OCI-LY3 (cell line): ENCODE results near the gene ANTXR2.

Experiments used
- EZH2phosphoT487 ChIP-seq: fragments of 200-600 bp; shearing (Covaris generic); IDR thresholded peaks from 2 replicates; pipeline ENCODE4 v1.6.1; 2018; ENCODE audit warnings: antibody characterized with exemption, mixed run types, low read depth
- TF ChIP-seq, protein P1 (sequence below): fragments of 200-600, 300-600 bp; sonication (generic); IDR thresholded peaks from 2 replicates; pipeline ENCODE4 v1.5.1; 2014; ENCODE audit warnings: antibody characterized with exemption, low read length, low read depth

DNA sequence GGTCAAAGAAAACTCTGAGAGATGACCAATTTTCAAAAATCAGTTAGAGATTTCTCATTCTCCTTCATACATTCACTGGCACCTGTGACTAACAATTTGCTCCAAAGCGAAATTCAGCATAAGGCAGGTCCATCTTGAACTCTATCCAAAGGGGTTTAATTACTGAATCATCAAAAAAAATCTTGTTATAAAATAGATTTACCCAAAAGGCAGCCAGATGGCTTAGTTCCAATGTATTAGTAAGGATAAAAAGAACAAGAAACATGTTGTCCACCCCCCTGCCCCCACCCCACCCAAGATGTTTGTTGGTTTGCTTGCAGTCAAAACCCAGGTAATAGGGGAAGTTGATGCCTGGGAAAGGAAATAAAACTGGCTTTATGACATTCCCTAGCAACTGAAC is 200.3 kb downstream of the ANTXR2 start:
- TF ChIP-seq, protein P1, sequence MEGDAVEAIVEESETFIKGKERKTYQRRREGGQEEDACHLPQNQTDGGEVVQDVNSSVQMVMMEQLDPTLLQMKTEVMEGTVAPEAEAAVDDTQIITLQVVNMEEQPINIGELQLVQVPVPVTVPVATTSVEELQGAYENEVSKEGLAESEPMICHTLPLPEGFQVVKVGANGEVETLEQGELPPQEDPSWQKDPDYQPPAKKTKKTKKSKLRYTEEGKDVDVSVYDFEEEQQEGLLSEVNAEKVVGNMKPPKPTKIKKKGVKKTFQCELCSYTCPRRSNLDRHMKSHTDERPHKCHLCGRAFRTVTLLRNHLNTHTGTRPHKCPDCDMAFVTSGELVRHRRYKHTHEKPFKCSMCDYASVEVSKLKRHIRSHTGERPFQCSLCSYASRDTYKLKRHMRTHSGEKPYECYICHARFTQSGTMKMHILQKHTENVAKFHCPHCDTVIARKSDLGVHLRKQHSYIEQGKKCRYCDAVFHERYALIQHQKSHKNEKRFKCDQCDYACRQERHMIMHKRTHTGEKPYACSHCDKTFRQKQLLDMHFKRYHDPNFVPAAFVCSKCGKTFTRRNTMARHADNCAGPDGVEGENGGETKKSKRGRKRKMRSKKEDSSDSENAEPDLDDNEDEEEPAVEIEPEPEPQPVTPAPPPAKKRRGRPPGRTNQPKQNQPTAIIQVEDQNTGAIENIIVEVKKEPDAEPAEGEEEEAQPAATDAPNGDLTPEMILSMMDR, result no peak
- TF ChIP-seq EZH2phosphoT487, result no peak
